Bone marrow (tissue), 2 donors: ENCODE measurements around the gene FOXO3.
"Not testable (repeated sequence)": the region's sequence is repeated elsewhere in the genome, so short reads cannot be mapped to it uniquely, and the experiment has no call there.

ENCODE experiments used
- DNase-seq, 2 donors: peaks; one replicate each; lab custom pipeline; 2025; lab: John Stamatoyannopoulos, UW

FOXO3 gene

DNA sequence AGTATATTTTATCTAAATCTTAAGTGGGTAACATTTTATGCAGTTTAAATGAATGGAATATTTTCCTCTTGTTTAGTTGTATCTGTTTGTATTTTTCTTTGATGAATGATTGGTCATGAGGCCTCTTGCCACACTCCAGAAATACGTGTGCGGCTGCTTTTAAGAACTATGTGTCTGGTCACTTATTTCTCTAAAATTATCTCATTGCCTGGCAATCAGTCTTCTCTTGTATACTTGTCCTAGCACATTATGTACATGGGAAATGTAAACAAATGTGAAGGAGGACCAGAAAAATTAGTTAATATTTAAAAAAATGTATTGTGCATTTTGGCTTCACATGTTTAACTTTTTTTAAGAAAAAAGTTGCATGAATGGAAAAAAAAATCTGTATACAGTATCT is 123.3 kb downstream of the FOXO3 start:
- DNase-seq = not testable (repeated sequence)

DNA sequence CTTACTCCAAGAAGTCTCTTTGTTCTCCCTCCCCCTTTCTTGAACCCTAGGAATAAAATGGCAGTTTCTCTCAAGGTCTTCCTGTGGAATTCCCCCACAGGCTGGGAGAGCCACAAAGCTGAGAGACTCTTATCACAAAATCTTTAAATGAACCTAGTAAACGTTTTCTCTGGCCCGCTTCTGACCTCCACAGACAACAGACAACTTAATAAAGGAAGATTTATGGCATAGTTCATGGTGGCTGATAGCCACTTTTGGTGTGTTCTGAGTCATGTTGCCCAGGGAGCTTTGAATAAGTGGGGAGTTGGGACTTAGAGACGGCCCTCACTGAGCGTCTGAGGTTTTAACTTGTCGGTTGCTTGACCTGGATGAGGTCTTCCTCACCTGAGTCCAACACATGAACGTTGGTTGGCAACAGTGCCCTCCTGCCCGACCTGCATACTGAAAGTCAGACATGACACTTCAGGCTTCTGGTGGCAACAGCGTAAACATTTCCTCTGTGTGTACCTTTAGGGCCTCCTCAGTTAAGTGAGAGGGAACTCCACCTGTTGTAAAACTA is 124.1 kb downstream of the FOXO3 start:
- DNase-seq = no peak

DNA sequence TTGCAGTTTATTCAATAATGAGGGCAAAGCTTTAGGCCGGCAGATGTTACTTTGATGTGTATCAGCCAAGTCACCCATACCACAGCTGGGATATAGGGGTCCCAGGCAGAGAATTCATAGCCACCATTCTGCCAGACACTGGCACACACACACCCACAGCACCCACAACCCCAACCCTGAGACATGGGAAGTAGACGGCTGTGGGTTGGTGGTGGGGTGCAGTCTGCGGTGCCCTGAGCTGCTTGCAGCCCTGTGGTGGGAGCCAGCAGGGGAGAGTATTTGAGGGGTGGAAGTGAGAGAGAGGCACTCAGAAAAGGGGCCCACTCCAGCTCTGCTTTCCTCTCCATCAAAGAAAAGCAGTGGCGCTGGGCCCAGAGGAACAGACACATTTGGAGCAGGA is 125.3 kb downstream of the FOXO3 start:
- DNase-seq = no peak

DNA sequence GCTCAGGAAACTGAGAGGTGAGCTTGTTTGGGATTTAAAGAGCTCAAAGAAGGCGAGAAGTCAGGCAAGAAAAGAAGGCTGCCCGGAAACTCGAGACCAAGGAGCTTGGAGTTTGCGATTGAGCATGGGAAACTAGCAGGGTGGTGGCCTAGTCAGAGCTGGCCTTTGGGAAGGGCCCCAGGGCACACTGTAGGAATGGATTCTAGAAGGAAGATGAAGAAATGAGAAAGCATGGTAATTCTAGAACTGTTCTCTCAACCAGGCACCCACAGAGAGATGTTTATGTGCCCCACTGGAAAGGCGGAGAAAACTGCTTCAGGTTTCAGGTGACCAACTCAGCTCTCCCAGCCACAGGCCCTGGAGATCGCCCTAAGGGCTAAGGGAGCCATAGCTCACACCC is 126.2 kb downstream of the FOXO3 start:
- DNase-seq = no peak

DNA sequence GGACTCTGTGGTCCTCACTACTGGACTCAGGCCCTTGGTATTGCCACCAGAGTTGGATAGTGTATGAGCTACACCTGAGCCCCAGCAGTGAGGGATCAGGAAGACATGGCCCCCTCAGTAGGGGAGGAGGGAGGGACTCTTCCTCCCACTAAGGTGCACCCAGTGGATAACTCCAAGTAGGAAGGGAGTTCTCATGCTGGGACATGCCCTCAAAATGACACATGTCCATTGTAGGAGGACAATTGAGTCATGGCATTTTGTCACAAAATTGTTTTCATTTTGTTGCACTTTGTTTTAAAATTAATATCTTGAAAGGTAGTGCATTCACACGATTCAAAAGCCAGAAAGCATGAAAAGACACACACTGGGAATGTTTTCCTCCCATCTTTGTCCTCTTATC is 127.2 kb downstream of the FOXO3 start:
- no peak for DNase-seq

DNA sequence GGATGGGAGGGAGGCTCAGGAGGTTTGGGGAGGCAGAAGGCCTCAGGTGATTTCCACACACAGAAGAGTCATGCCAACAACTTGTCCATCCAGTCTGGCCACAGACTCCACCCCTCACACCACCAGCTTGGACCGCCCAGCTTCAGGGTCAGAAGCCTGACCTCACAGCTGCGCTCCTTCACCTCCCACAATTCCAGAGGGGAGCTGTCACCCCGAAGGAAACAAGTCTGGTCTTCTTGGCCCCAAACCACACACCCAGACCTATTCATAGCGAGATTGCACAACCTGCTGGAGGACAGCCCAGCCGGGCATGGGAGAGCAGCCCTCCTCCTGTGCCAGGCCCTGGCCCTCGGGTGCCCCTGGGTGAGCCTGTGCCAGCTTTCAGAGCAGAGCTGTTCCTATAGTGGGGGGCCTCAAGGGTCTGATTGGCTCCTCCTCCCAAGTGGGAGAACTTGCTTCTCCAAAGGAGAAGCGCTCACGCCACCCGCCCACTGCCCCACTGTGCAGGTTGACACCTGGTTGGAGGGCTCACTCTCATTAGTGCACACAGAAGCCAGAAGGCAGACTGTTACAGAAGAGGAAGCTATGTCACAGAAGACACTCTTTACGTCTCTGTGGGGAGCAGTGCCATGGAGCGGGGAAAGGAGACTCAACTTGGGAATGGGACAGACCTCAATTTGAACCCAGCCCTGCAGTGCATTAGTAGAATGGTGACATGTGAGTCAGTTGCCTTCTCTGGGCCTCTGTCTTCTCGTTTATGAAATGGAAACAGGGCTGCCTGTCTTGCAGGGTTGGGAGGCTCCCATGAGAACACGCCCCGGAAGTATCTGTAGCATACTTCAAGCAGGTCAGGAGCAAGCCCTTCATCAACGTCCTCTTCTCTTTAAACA is 128.8 kb downstream of the FOXO3 start:
- DNase-seq = peak in 1 of 2 donors; percentile 41

DNA sequence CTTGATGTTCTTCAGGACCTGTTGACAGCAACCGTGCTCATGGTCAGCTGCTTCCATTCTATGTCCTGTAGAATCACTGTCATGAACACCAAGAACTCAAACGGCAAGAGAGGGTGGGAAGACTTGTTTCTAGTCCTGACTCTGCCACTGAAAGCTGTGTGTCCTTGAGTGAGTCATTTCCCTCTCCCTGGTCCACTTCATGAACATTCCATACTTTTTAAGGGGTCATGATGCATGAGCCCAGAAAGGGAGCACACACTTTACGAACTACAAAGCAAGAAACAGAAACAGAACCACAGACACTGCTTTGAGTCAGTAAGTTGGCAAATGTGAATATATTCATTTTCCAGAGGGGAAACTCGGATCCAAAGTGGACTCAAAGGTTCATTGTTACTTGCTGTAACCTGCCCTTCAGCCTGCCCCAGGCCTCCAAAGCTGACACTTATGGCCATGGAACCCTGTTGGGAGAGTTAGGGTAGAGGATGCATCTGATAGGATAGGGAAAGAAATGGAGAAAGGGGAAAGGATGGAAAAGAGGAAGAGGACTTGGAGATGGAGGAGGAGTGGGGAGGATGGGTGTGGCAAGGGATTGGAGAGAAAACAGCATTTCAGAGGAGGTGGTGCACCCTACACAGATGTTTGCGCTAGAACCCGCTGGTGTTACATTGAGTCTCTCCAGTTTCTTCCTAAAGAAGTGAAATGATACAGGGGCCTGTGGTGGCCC is 129.8 kb downstream of the FOXO3 start:
- no peak for DNase-seq

DNA sequence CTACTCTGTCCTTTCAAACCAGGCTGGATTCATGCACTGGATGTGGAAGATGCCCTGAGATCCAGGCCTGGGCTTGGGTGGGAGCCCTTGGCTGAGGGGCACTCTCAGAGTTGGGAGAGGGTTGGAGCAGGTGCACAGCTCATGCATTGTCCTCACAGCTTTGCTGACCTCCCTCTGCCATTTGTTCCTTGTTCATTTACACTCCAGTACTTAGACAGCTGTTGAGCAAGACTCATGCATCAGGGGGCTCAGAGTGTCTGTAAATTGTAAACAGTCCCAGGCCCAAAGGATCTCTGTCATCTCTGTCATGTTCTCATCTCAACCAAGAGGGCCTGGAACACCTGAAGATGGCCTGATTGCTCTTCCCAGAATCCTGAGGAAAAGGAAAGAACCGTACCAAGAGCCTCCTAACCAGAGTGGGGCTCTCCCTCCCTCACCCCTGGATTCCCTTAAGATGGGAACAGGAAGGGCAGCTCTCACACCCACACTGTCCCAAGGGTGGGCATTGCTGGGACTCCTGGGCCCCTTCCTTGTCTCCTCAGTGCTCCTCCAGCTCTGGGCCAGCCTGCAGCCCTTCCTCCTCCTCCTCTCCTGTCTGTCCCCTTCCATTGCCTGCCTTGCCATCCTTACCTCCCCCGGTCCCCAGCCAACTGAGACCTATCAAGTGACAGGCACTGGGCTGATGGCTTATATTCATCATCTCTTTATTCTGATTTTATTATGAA is 132.9 kb downstream of the FOXO3 start:
- no peak for DNase-seq

DNA sequence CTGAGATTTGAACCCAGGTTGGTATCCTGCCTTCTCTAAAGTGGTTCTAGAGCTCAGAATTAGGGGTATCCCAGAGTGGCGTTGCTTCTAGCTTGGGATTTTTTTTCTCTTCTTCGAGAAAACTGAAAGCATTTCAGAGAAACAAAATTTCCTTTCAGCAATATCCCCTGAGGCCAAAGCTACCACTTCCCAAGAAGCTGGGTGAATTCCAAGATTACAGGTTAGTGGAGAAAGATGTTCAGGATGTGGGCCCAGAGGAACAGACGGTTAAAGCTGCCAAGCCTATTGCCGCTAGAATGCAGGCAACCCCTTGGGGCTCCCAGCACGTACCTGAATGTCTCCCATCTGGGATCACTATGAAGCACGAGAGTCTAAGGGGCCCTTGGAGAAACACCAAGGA is 134.1 kb downstream of the FOXO3 start:
- no peak for DNase-seq

DNA sequence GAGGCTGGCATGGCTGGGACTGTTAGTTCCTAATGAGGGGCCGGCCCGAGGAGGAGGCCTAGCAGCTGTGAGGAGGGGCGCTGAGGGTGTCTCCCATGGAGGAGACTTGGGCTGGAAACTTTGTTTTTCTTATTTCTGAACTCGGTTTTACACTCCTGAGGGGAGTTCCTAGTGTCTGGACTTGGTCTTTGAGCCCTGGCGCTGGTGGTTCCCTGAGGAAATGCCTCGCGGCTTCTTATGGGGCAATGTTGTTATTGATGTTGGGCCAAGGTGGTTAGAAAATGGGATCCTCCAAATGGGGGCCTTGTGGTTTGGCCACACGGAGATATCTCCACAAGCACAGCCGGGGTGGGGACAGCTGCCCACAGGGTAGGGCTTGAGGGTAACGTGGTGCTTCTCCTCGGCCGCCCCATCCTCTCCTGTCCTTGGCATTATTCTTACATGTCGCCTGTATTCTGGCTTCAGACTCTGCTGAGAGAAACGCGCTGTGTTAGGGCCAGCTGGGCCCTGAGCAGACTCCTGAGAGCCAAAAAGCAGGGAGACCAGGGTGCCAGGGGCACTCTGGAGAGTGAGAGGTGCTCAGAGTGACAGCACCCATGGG is 136.9 kb downstream of the FOXO3 start:
- DNase-seq = no peak

DNA sequence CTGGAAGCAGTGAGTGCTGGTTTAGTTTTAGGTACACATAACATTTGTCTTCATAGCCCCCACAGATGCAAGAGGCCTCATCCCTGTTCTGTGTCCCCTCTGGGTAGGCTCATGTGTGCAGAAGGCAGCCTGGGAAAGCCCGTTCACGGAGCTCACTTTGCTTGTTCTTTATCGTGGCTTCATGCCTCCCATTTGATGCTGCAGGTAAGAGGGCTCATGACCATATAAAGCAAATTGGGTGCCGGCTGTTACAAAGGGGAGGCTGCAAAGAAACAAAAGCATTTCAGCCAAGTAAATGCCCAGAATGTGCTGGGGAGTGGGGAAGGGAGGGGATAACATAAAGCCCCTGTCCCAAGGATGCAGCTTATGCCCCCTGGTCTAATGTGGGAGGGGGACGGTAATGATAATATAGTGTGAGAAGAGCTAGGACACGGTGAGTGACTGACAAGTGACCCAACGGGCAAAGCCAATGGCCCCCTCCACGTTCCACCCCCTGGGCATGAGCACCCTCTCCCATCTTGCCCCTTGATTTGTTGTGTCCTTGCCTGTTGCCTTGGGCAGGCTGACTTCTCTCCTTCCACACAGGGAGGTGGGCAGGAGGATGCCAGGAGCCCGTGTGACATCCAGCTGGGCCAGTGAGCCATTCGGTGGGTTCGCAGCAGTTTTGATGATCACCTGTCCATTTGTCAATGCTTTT is 138.0 kb downstream of the FOXO3 start:
- DNase-seq = no peak

DNA sequence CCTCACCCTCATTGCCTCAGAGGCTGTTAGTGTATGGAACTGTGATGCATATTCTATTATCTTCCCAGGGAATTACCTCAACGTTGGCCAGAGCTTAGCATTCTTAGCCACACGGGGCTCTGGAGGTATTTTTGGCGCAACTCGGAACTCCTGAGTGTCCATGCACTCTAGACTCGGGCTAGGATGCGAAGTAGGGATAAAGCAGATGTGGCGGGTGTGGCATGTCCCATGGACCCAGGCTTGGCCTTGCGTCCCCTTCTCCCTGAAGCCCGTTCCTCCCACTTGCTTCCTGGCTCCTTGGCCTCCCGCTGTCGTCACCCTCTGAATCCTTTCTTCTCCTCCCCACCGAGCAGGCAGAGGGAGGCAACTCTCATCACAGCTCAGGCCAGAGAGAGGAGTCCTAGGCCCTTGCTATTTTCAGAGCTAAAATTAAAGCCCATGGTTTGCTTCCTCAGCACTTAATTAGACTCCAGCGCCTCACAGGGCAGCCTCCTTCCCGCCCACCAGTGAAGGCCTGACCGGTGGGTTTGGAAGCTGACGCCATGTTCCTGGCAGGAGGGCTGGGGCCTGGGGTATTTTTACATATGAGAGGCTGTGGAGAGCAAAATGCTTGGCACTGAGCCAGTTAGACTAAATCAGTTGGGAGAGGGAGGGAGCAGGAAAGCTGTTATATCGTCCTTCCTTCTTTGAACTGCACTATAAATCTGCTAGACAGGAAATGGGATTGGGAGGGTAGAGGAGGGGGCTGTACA is 138.7 kb downstream of the FOXO3 start:
- DNase-seq = no peak

DNA sequence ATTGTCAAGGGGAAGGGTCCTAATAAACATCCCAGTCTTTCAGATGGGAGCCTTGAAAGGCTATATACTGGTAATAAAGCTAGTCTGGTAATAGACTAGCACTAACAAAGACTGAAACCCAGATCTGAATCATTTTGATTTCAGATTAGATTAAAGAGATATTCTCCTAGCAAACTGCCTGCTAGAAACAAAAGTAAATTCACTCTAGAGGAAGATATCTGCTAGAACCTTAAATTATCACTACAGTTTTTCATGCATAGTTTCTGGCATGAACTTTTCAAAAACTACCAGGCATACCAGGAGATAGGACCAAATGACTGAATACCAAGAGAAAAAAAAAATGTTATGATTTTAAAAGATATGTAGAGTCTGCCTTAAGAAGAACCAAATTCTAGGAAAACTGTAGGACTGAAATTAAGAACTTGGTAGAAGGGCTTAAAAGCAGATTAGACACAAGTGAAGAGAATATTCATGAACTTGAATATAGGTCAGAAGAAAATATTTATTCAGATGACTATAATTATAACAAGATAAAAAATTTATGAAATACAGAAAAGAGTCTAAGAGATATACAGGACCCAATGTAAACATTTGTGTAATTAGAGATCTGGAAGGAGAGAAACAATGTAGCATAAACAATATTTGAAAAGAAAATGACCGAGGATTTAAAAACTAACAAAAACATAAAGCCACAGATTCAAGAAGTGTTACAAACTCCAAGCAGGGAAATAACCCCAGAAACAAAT is 141.6 kb downstream of the FOXO3 start:
- DNase-seq = no peak

DNA sequence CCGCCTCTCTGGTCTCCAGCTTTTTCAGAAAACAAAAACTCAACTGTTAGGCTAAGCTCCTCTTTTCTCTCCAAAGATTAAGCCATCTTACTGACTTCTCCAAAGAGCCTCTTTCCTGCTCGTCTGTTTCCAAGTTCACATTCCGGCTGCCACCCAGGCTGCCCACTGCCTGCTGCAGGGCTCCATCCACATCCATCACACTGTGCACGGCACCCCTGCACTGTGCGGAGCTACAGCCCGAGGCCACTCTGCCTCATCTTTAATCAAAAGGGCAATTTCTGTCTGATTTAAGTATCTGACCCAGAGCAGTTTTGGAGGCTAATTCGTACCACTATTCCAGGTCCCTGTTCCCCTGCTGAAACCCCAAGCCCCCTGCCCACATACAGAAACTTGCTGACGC is 145.9 kb downstream of the FOXO3 start:
- DNase-seq = no peak

DNA sequence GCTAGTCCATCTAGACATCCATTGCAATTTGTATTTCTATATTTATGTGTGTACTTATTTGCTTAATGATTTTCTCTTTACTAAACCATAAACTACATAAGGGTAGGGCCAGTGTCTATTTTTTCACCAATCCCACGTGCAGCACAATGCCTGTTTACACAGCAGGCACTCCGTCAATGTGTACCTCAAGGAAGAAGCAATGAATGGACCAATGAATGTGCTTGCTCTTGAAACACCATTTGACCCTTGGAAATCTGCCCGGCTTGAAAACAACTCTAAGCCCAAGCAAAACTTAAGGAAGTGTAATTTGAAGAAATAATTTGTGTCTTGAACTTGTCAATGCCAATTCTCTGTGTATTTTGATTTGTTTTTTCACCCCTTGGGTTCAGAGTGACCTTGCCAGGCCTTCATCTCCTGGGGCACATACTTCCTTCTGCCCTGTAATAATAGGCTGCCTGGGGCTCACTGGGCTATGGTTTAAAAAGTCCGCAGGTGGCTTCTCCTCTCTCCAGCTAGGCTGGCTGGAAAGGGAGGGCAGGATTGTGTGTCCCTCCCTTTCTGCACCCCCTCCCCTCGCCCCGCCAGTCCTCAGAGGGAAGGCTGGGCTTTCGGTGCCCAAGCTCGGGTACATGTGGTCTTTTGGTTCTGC is 146.7 kb downstream of the FOXO3 start:
- no peak for DNase-seq

DNA sequence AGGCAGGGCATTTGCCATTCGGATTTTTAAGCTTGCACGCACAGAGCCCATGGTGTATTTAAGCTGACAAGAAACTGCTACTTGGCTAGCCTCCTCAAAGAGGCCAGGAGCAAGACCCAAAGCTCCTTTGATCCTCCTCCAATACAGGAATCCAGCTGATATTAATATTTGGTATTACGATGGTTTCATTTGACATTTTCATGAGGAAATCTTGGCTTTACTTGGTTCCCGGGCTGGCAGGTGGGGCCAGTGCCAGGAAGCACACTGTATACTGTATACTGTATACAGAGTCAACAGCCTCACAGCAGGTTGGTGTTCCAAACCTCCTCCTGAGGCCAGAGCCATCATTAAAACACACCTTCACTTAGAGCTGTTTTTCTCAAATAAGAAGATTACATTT is 149.3 kb downstream of the FOXO3 start:
- no peak for DNase-seq

DNA sequence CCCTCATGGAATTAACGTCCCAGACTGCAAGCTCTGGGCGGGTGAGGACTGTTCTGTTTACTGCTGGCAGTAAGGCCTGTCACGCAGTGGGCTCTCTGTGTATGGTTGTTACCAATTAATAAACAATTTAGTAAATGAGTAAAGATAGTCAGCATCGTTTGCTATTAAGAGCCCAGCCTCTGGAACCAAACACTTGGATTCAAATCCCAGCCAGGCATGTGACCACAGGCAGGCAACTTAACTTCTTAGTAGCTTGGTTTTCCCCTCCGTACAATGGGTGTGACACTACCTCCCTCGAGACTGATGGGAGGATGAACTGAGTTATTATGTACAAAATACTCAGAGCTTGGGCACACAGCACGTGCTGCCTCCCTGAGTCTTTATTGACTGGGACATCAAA is 149.8 kb downstream of the FOXO3 start:
- DNase-seq = no peak

DNA sequence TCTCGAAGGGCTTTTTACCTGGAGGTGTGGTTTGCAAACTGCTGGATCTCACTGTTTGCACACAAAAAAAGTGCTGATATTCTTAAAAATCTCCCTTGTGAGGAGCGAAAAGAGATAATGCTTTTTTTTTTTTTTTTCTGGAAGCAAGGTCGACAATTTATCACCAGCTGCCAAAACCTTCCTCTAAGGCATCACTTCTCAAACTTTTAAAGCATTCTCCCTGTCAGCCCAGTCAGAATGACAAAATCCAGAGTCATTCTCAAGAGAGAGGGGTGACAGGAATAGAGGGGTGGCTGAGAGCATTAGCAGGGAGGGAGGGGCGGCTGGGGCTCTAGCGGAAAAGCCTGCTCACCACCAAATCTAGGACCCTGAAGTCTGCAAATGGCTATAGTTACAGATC is 150.4 kb downstream of the FOXO3 start:
- no peak for DNase-seq

DNA sequence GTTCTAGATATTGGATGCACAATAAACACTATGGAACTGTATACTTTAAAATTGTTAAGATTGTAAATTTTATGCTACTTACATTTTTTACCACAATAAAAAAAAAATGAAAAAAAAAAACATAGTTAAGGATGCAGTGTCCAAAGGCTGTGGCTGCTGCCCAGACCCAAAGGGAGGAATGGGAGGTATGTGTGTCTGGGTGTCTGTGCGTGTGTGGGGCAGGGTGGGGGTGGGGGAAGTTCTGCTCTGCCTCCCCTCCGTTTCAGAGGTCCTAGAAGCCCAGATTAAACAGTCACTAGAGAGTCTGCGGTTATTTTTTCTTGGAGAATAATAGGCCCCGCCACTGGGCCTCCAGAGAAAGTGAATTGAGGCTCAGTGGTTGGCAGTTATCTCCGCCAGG is 151.1 kb downstream of the FOXO3 start:
- DNase-seq = no peak
